Glutamatergic neuron (in vitro differentiated cells): ENCODE results near the gene HELB. TPM values are rescaled to one million over a fixed set of nuclear protein-coding genes. Genes with fewer than 3 reads are reported as not detected.

ENCODE experiments used
- DNase-seq: peaks from one replicate; pipeline ENCODE4 v3.0.0; 2022
- H3K27ac Mint-ChIP-seq: one replicate; pipeline ENCODE4 v1.8.0; 2020; ENCODE audit warnings: mild to moderate bottlenecking, mixed read lengths, inconsistent platforms; ENCODE audit not compliant: unreplicated experiment
- H3K27me3 Mint-ChIP-seq: one replicate; pipeline ENCODE4 v1.8.0; 2020; ENCODE audit warnings: mild to moderate bottlenecking, moderate library complexity, mixed read lengths, inconsistent platforms; ENCODE audit not compliant: unreplicated experiment
- H3K36me3 Mint-ChIP-seq: one replicate; pipeline ENCODE4 v1.8.0; 2020; ENCODE audit warnings: mild to moderate bottlenecking, mixed read lengths, inconsistent platforms; ENCODE audit not compliant: unreplicated experiment
- H3K4me1 Mint-ChIP-seq: one replicate; pipeline ENCODE4 v1.8.0; 2020; ENCODE audit warnings: mild to moderate bottlenecking, low read depth, mixed read lengths, inconsistent platforms; ENCODE audit not compliant: unreplicated experiment
- H3K4me3 Mint-ChIP-seq: one replicate; pipeline ENCODE4 v1.8.0; 2020; ENCODE audit warnings: mild to moderate bottlenecking, mixed read lengths, inconsistent platforms; ENCODE audit not compliant: unreplicated experiment
- H3K9me3 Mint-ChIP-seq: one replicate; pipeline ENCODE4 v1.8.0; 2020; ENCODE audit warnings: mild to moderate bottlenecking, moderate library complexity, mixed read lengths, inconsistent platforms; ENCODE audit not compliant: unreplicated experiment
- CTCF ChIP-seq: fragments of 200-600 bp; sonication (generic); IDR thresholded peaks from one replicate; pipeline ENCODE4 v1.5.0; 2021; ENCODE audit not compliant: partially characterized antibody, unreplicated experiment
- total RNA-seq: library from RNA; stranded (reverse); fragmentation: NEBNext Ultra II Directional; extraction: Animal tissue kit (Norgen Biotek cat#: 25700); gene quantifications from one replicate; pipeline ENCODE4 v1.2.1, GENCODE V29; 2021; ENCODE audit not compliant: unreplicated experiment

The HELB gene
- total RNA-seq, 1 donor from 2014 or later = 8.9 TPM

GRCh38 chr12:66335746-66336145 is 33.5 kb downstream of the HELB start:
- no peaks in the 10 kb centered on the region for H3K4me1 Mint-ChIP-seq
- no peak for DNase-seq
- H3K9me3 Mint-ChIP-seq = peaks cover 2% of the 10 kb centered on the region
- no peak overlapping the region for H3K27ac Mint-ChIP-seq
- H3K27me3 Mint-ChIP-seq = peaks cover 1% of the 10 kb centered on the region
- no peaks in the 10 kb centered on the region for H3K36me3 Mint-ChIP-seq
- no peak for TF ChIP-seq CTCF
- no peak overlapping the region for H3K4me3 Mint-ChIP-seq

GRCh38 chr12:66337381-66338010 is 35.2 kb downstream of the HELB start:
- H3K9me3 Mint-ChIP-seq = peaks cover 4% of the 10 kb centered on the region
- TF ChIP-seq CTCF = no peak
- DNase-seq = no peak
- no peak overlapping the region for H3K27ac Mint-ChIP-seq
- H3K4me1 Mint-ChIP-seq = no peaks in the 10 kb centered on the region
- peaks cover 12% of the 10 kb centered on the region for H3K36me3 Mint-ChIP-seq
- peaks cover 2% of the 10 kb centered on the region for H3K27me3 Mint-ChIP-seq
- H3K4me3 Mint-ChIP-seq = no peak overlapping the region

- Mint-ChIP-seq H3K4me1 (no peaks in the 10 kb centered on the region), H3K9me3 (peaks cover 9% of the 10 kb centered on the region), H3K27me3 (peaks cover 2% of the 10 kb centered on the region), H3K4me3 (no peak overlapping the region), H3K36me3 (peaks cover 15% of the 10 kb centered on the region), H3K27ac (no peak overlapping the region)
- no peak for TF ChIP-seq CTCF
- DNase-seq = no peak
Observed at GRCh38 chr12:66340131-66340530, 37.8 kb downstream of the HELB start.

DNA sequence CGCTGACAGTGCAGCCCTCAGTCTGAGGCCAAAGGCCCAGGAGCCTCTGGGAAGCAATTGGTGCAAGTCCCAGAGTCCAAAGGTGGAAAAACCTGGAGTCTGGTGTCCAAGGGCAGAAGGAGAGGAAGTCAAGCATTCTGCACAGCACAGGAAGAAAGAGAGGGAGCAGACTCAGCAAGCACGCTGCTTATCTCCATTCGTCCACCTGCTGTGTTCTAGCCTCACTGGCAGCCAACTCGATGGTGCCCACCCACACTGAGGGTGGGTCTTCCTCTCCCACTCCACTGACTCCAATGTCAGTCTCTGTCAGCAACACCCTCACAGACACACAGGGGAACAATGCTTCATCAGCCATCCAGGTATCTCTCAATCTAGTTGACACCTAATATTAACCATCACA is 38.8 kb downstream of the HELB start:
- H3K4me1 Mint-ChIP-seq = no peaks in the 10 kb centered on the region
- H3K27ac Mint-ChIP-seq = no peak overlapping the region
- peaks cover 9% of the 10 kb centered on the region for H3K9me3 Mint-ChIP-seq
- H3K36me3 Mint-ChIP-seq = peaks cover 18% of the 10 kb centered on the region
- no peak overlapping the region for H3K4me3 Mint-ChIP-seq
- DNase-seq = no peak
- no peak for TF ChIP-seq CTCF
- H3K27me3 Mint-ChIP-seq = peaks cover 2% of the 10 kb centered on the region

- Mint-ChIP-seq H3K4me3 (no peak overlapping the region), H3K27ac (no peak overlapping the region), H3K27me3 (peaks cover 2% of the 10 kb centered on the region), H3K36me3 (peaks cover 18% of the 10 kb centered on the region), H3K4me1 (no peaks in the 10 kb centered on the region), H3K9me3 (peaks cover 8% of the 10 kb centered on the region)
- no peak for DNase-seq
- TF ChIP-seq CTCF = no peak
Observed at GRCh38 chr12:66345212-66345611, 42.9 kb downstream of the HELB start.
